SH-SY5Y (cell line): ENCODE data around the gene TLCD4.

Experiments used
- GATA2 ChIP-seq: IDR thresholded peaks from 2 replicates; pipeline ENCODE4 v1.6.1; 2011; ENCODE audit warnings: mild to moderate bottlenecking, low read depth, low read length
- GATA3 ChIP-seq: IDR thresholded peaks from 2 replicates; pipeline ENCODE4 v1.6.1; 2011; ENCODE audit warnings: low read depth, mild to moderate bottlenecking, low read length, moderate library complexity

GRCh38 chr1:95089650-95090287 lies 27.4 kb upstream of the TLCD4 start:
- TF ChIP-seq GATA2 (no peak), GATA3 (no peak)
